ENCODE data around the gene LPP.
A peak's percentile ranks its signal among the peaks of the same experiment; 100 is the strongest.
"Not testable (repeated sequence)": the region's sequence is repeated elsewhere in the genome, so short reads cannot be mapped to it uniquely, and the experiment has no call there.

The LPP gene

GRCh38 chr3:188617988-188618701 lies 464.2 kb downstream of the LPP start:
- no peak overlapping the region for H3K9ac ChIP-seq (ENCODE audit: low read length)

GRCh38 chr3:188620752-188621151 lies 466.8 kb downstream of the LPP start:
- no peak overlapping the region for H3K4me3 ChIP-seq (ENCODE audit: low read length)
- H3K4me1 ChIP-seq (ENCODE audit: control insufficient read depth, insufficient read depth, low read length) = peaks cover 17% of the 10 kb centered on the region
- no peak for DNase-seq (ENCODE audit: low read depth)
- H3K27me3 ChIP-seq (replicated peaks; ENCODE audit: control insufficient read depth, insufficient read depth, low read length) = no peaks in the 10 kb centered on the region
- no peak overlapping the region for H3K9ac ChIP-seq (ENCODE audit: low read length)
- no peaks in the 10 kb centered on the region for H3K36me3 ChIP-seq (ENCODE audit: control insufficient read depth, insufficient read depth, low read length, severe bottlenecking)
- no peaks in the 10 kb centered on the region for H3K9me3 ChIP-seq (ENCODE audit: control insufficient read depth, low read length)

More at GRCh38 chr3:188617988-188618701, 464.2 kb downstream of the LPP start:
- no peaks in the 10 kb centered on the region for H3K9me3 ChIP-seq (ENCODE audit: control insufficient read depth, low read length)
- H3K4me3 ChIP-seq (ENCODE audit: low read length) = no peak overlapping the region
- no peaks in the 10 kb centered on the region for H3K4me1 ChIP-seq (ENCODE audit: control insufficient read depth, insufficient read depth, low read length)
- no peaks in the 10 kb centered on the region for H3K36me3 ChIP-seq (ENCODE audit: control insufficient read depth, insufficient read depth, low read length, severe bottlenecking)
- DNase-seq (ENCODE audit: low read depth) = no peak
- no peaks in the 10 kb centered on the region for H3K27me3 ChIP-seq (replicated peaks; ENCODE audit: control insufficient read depth, insufficient read depth, low read length)

GRCh38 chr3:188624384-188624783 lies 470.4 kb downstream of the LPP start:
- peak overlapping the region; percentile 74 for H3K9ac ChIP-seq (ENCODE audit: low read length)
- H3K36me3 ChIP-seq (ENCODE audit: control insufficient read depth, insufficient read depth, low read length, severe bottlenecking) = no peaks in the 10 kb centered on the region
- no peaks in the 10 kb centered on the region for H3K9me3 ChIP-seq (ENCODE audit: control insufficient read depth, low read length)
- no peaks in the 10 kb centered on the region for H3K27me3 ChIP-seq (replicated peaks; ENCODE audit: control insufficient read depth, insufficient read depth, low read length)
- peaks cover 39% of the 10 kb centered on the region for H3K4me1 ChIP-seq (ENCODE audit: control insufficient read depth, insufficient read depth, low read length)
- DNase-seq (ENCODE audit: low read depth) = peak; percentile 75
- H3K4me3 ChIP-seq (ENCODE audit: low read length) = peak overlapping the region; percentile 48

GRCh38 chr3:188624828-188625227 lies 470.9 kb downstream of the LPP start:
- Histone ChIP-seq H3K9ac (ENCODE audit: low read length) (peak overlapping the region; percentile 74), H3K4me3 (ENCODE audit: low read length) (peak overlapping the region; percentile 48), H3K36me3 (ENCODE audit: control insufficient read depth, insufficient read depth, low read length, severe bottlenecking) (no peaks in the 10 kb centered on the region), H3K9me3 (ENCODE audit: control insufficient read depth, low read length) (no peaks in the 10 kb centered on the region), H3K4me1 (ENCODE audit: control insufficient read depth, insufficient read depth, low read length) (peaks cover 39% of the 10 kb centered on the region), H3K27me3 (replicated peaks; ENCODE audit: control insufficient read depth, insufficient read depth, low read length) (no peaks in the 10 kb centered on the region)
- DNase-seq (ENCODE audit: low read depth) = peak; percentile 28

- no peaks in the 10 kb centered on the region for H3K36me3 ChIP-seq (ENCODE audit: control insufficient read depth, insufficient read depth, low read length, severe bottlenecking)
- peak; percentile 70 for DNase-seq (ENCODE audit: low read depth)
- no peaks in the 10 kb centered on the region for H3K27me3 ChIP-seq (replicated peaks; ENCODE audit: control insufficient read depth, insufficient read depth, low read length)
- no peak overlapping the region for H3K9ac ChIP-seq (ENCODE audit: low read length)
- H3K4me3 ChIP-seq (ENCODE audit: low read length) = no peak overlapping the region
- peaks cover 45% of the 10 kb centered on the region for H3K4me1 ChIP-seq (ENCODE audit: control insufficient read depth, insufficient read depth, low read length)
- peaks cover 5% of the 10 kb centered on the region for H3K9me3 ChIP-seq (ENCODE audit: control insufficient read depth, low read length)
Observed at GRCh38 chr3:188627652-188628051, 473.7 kb downstream of the LPP start.

GRCh38 chr3:188631291-188632010 lies 477.5 kb downstream of the LPP start:
- DNase-seq (ENCODE audit: low read depth) = peak; percentile 64
- H3K9ac ChIP-seq (ENCODE audit: low read length) = no peak overlapping the region
- H3K9me3 ChIP-seq (ENCODE audit: control insufficient read depth, low read length) = peaks cover 5% of the 10 kb centered on the region
- no peaks in the 10 kb centered on the region for H3K36me3 ChIP-seq (ENCODE audit: control insufficient read depth, insufficient read depth, low read length, severe bottlenecking)
- H3K27me3 ChIP-seq (replicated peaks; ENCODE audit: control insufficient read depth, insufficient read depth, low read length) = no peaks in the 10 kb centered on the region
- peaks cover 31% of the 10 kb centered on the region for H3K4me1 ChIP-seq (ENCODE audit: control insufficient read depth, insufficient read depth, low read length)
- no peak overlapping the region for H3K4me3 ChIP-seq (ENCODE audit: low read length)

- Histone ChIP-seq H3K9ac (ENCODE audit: low read length) (no peak overlapping the region), H3K4me1 (ENCODE audit: control insufficient read depth, insufficient read depth, low read length) (peaks cover 15% of the 10 kb centered on the region), H3K36me3 (ENCODE audit: control insufficient read depth, insufficient read depth, low read length, severe bottlenecking) (no peaks in the 10 kb centered on the region), H3K4me3 (ENCODE audit: low read length) (no peak overlapping the region), H3K27me3 (replicated peaks; ENCODE audit: control insufficient read depth, insufficient read depth, low read length) (no peaks in the 10 kb centered on the region), H3K9me3 (ENCODE audit: control insufficient read depth, low read length) (peaks cover 5% of the 10 kb centered on the region)
- no peak for DNase-seq (ENCODE audit: low read depth)
Observed at GRCh38 chr3:188633206-188633605, 479.2 kb downstream of the LPP start.

GRCh38 chr3:188634285-188634684 lies 480.3 kb downstream of the LPP start:
- H3K36me3 ChIP-seq (ENCODE audit: control insufficient read depth, insufficient read depth, low read length, severe bottlenecking) = no peaks in the 10 kb centered on the region
- DNase-seq (ENCODE audit: low read depth) = no peak
- no peak overlapping the region for H3K4me3 ChIP-seq (ENCODE audit: low read length)
- peaks cover 11% of the 10 kb centered on the region for H3K4me1 ChIP-seq (ENCODE audit: control insufficient read depth, insufficient read depth, low read length)
- H3K9ac ChIP-seq (ENCODE audit: low read length) = no peak overlapping the region
- H3K9me3 ChIP-seq (ENCODE audit: control insufficient read depth, low read length) = peaks cover 5% of the 10 kb centered on the region
- no peaks in the 10 kb centered on the region for H3K27me3 ChIP-seq (replicated peaks; ENCODE audit: control insufficient read depth, insufficient read depth, low read length)

- H3K4me3 ChIP-seq (ENCODE audit: low read length) = no peak overlapping the region
- H3K27me3 ChIP-seq (replicated peaks; ENCODE audit: control insufficient read depth, insufficient read depth, low read length) = no peaks in the 10 kb centered on the region
- H3K9me3 ChIP-seq (ENCODE audit: control insufficient read depth, low read length) = no peaks in the 10 kb centered on the region
- peak; percentile 59 for DNase-seq (ENCODE audit: low read depth)
- no peaks in the 10 kb centered on the region for H3K36me3 ChIP-seq (ENCODE audit: control insufficient read depth, insufficient read depth, low read length, severe bottlenecking)
- H3K9ac ChIP-seq (ENCODE audit: low read length) = no peak overlapping the region
- peaks cover 11% of the 10 kb centered on the region for H3K4me1 ChIP-seq (ENCODE audit: control insufficient read depth, insufficient read depth, low read length)
Observed at GRCh38 chr3:188635258-188636042, 481.5 kb downstream of the LPP start.

GRCh38 chr3:188636292-188636691 lies 482.3 kb downstream of the LPP start:
- H3K4me3 ChIP-seq (ENCODE audit: low read length); H3K4me1 ChIP-seq (ENCODE audit: control insufficient read depth, insufficient read depth, low read length); DNase-seq (ENCODE audit: low read depth); H3K36me3 ChIP-seq (ENCODE audit: control insufficient read depth, insufficient read depth, low read length, severe bottlenecking); H3K9me3 ChIP-seq (ENCODE audit: control insufficient read depth, low read length); H3K9ac ChIP-seq (ENCODE audit: low read length); H3K27me3 ChIP-seq (replicated peaks; ENCODE audit: control insufficient read depth, insufficient read depth, low read length): not testable (repeated sequence)

GRCh38 chr3:188641076-188641475 lies 487.1 kb downstream of the LPP start:
- Histone ChIP-seq H3K9ac (ENCODE audit: low read length) (no peak overlapping the region), H3K36me3 (ENCODE audit: control insufficient read depth, insufficient read depth, low read length, severe bottlenecking) (no peaks in the 10 kb centered on the region), H3K4me1 (ENCODE audit: control insufficient read depth, insufficient read depth, low read length) (no peaks in the 10 kb centered on the region), H3K4me3 (ENCODE audit: low read length) (no peak overlapping the region), H3K9me3 (ENCODE audit: control insufficient read depth, low read length) (no peaks in the 10 kb centered on the region), H3K27me3 (replicated peaks; ENCODE audit: control insufficient read depth, insufficient read depth, low read length) (no peaks in the 10 kb centered on the region)
- no peak for DNase-seq (ENCODE audit: low read depth)
